Measurements from ENCODE around the gene EGF.
"Not testable (repeated sequence)": the region's sequence is repeated elsewhere in the genome, so short reads cannot be mapped to it uniquely, and the experiment has no call there.

Gene EGF

GRCh38 chr4:109912706-109913595 lies at the start of gene EGF:
Gene EGF, plus strand, starts transcription at chr4:109912883. Its CDS starts 453 bp downstream, at chr4:109913336.
- H3K4me1 ChIP-seq (ENCODE audit: insufficient read depth, low read length) = no peaks in the 10 kb centered on the region
- no peaks in the 10 kb centered on the region for H3K27me3 ChIP-seq (ENCODE audit: control insufficient read depth in 1 of 2, insufficient read depth in 2 of 2, low read length in 2 of 2)
- H3K36me3 ChIP-seq (ENCODE audit: insufficient read depth, low read length) = no peaks in the 10 kb centered on the region
- no peak within 1 kb of the TSS for H3K4me3 ChIP-seq (ENCODE audit: low read depth in 1 of 2, low read length in 2 of 2)
- no peak within 1 kb of the TSS for H3K9ac ChIP-seq (ENCODE audit: low read length)
- H3K9me3 ChIP-seq (ENCODE audit: low read length) = no peaks in the 10 kb centered on the region
- H3K27ac ChIP-seq (ENCODE audit: low read depth, low read length) = no peak within 1 kb of the TSS

GRCh38 chr4:109864134-109864533 lies 48.5 kb upstream of the EGF start:
- no peaks in the 10 kb centered on the region for H3K4me1 ChIP-seq (ENCODE audit: insufficient read depth, low read length)
- no peak overlapping the region for H3K27ac ChIP-seq (ENCODE audit: low read depth, low read length)
- no peaks in the 10 kb centered on the region for H3K27me3 ChIP-seq (ENCODE audit: control insufficient read depth in 1 of 2, insufficient read depth in 2 of 2, low read length in 2 of 2)
- H3K9ac ChIP-seq (ENCODE audit: low read length) = no peak overlapping the region
- no peaks in the 10 kb centered on the region for H3K36me3 ChIP-seq (ENCODE audit: insufficient read depth, low read length)
- no peak overlapping the region for H3K4me3 ChIP-seq (ENCODE audit: low read depth in 1 of 2, low read length in 2 of 2)
- no peaks in the 10 kb centered on the region for H3K9me3 ChIP-seq (ENCODE audit: low read length)

- Histone ChIP-seq H3K4me3 (ENCODE audit: low read depth in 1 of 2, low read length in 2 of 2) (no peak overlapping the region), H3K27me3 (ENCODE audit: control insufficient read depth in 1 of 2, insufficient read depth in 2 of 2, low read length in 2 of 2) (no peaks in the 10 kb centered on the region), H3K9ac (ENCODE audit: low read length) (no peak overlapping the region), H3K9me3 (ENCODE audit: low read length) (no peaks in the 10 kb centered on the region), H3K27ac (ENCODE audit: low read depth, low read length) (no peak overlapping the region), H3K36me3 (ENCODE audit: insufficient read depth, low read length) (no peaks in the 10 kb centered on the region), H3K4me1 (ENCODE audit: insufficient read depth, low read length) (no peaks in the 10 kb centered on the region)
Observed at GRCh38 chr4:109870061-109870460, 42.6 kb upstream of the EGF start.

GRCh38 chr4:109872065-109872464 lies 40.6 kb upstream of the EGF start:
- no peak overlapping the region for H3K4me3 ChIP-seq (ENCODE audit: low read depth in 1 of 2, low read length in 2 of 2)
- H3K27ac ChIP-seq (ENCODE audit: low read depth, low read length) = no peak overlapping the region
- H3K27me3 ChIP-seq (ENCODE audit: control insufficient read depth in 1 of 2, insufficient read depth in 2 of 2, low read length in 2 of 2) = no peaks in the 10 kb centered on the region
- H3K9ac ChIP-seq (ENCODE audit: low read length) = no peak overlapping the region
- H3K4me1 ChIP-seq (ENCODE audit: insufficient read depth, low read length) = no peaks in the 10 kb centered on the region
- H3K9me3 ChIP-seq (ENCODE audit: low read length) = no peaks in the 10 kb centered on the region
- H3K36me3 ChIP-seq (ENCODE audit: insufficient read depth, low read length) = no peaks in the 10 kb centered on the region

GRCh38 chr4:109872950-109873656 lies 39.6 kb upstream of the EGF start:
- H3K36me3 ChIP-seq (ENCODE audit: insufficient read depth, low read length) = no peaks in the 10 kb centered on the region
- H3K27ac ChIP-seq (ENCODE audit: low read depth, low read length) = no peak overlapping the region
- no peaks in the 10 kb centered on the region for H3K4me1 ChIP-seq (ENCODE audit: insufficient read depth, low read length)
- H3K4me3 ChIP-seq (ENCODE audit: low read depth in 1 of 2, low read length in 2 of 2) = no peak overlapping the region
- no peak overlapping the region for H3K9ac ChIP-seq (ENCODE audit: low read length)
- no peaks in the 10 kb centered on the region for H3K27me3 ChIP-seq (ENCODE audit: control insufficient read depth in 1 of 2, insufficient read depth in 2 of 2, low read length in 2 of 2)
- H3K9me3 ChIP-seq (ENCODE audit: low read length) = no peaks in the 10 kb centered on the region

- Histone ChIP-seq H3K27ac (ENCODE audit: low read depth, low read length) (no peak overlapping the region), H3K4me3 (ENCODE audit: low read depth in 1 of 2, low read length in 2 of 2) (no peak overlapping the region), H3K9me3 (ENCODE audit: low read length) (no peaks in the 10 kb centered on the region)
Observed at GRCh38 chr4:109873791-109874514, 38.7 kb upstream of the EGF start.

GRCh38 chr4:109875106-109875505 lies 37.6 kb upstream of the EGF start:
- Histone ChIP-seq H3K4me1 (ENCODE audit: insufficient read depth, low read length) (no peaks in the 10 kb centered on the region), H3K4me3 (ENCODE audit: low read depth in 1 of 2, low read length in 2 of 2) (no peak overlapping the region)

More at GRCh38 chr4:109873791-109874514, 38.7 kb upstream of the EGF start:
- H3K27me3 ChIP-seq (ENCODE audit: control insufficient read depth in 1 of 2, insufficient read depth in 2 of 2, low read length in 2 of 2) = no peaks in the 10 kb centered on the region
- H3K9ac ChIP-seq (ENCODE audit: low read length) = no peak overlapping the region
- H3K4me1 ChIP-seq (ENCODE audit: insufficient read depth, low read length) = no peaks in the 10 kb centered on the region
- no peaks in the 10 kb centered on the region for H3K36me3 ChIP-seq (ENCODE audit: insufficient read depth, low read length)

GRCh38 chr4:109875553-109875952 lies 37.1 kb upstream of the EGF start:
- H3K4me1 ChIP-seq (ENCODE audit: insufficient read depth, low read length); H3K27me3 ChIP-seq (ENCODE audit: control insufficient read depth in 1 of 2, insufficient read depth in 2 of 2, low read length in 2 of 2); H3K27ac ChIP-seq (ENCODE audit: low read depth, low read length); H3K36me3 ChIP-seq (ENCODE audit: insufficient read depth, low read length); H3K9me3 ChIP-seq (ENCODE audit: low read length); H3K4me3 ChIP-seq (ENCODE audit: low read depth in 1 of 2, low read length in 2 of 2); H3K9ac ChIP-seq (ENCODE audit: low read length): not testable (repeated sequence)

More at GRCh38 chr4:109875106-109875505, 37.6 kb upstream of the EGF start:
- Histone ChIP-seq H3K9ac (ENCODE audit: low read length) (no peak overlapping the region), H3K9me3 (ENCODE audit: low read length) (no peaks in the 10 kb centered on the region), H3K27ac (ENCODE audit: low read depth, low read length) (no peak overlapping the region), H3K36me3 (ENCODE audit: insufficient read depth, low read length) (no peaks in the 10 kb centered on the region), H3K27me3 (ENCODE audit: control insufficient read depth in 1 of 2, insufficient read depth in 2 of 2, low read length in 2 of 2) (no peaks in the 10 kb centered on the region)

- no peak overlapping the region for H3K27ac ChIP-seq (ENCODE audit: low read depth, low read length)
- no peaks in the 10 kb centered on the region for H3K27me3 ChIP-seq (ENCODE audit: control insufficient read depth in 1 of 2, insufficient read depth in 2 of 2, low read length in 2 of 2)
- no peaks in the 10 kb centered on the region for H3K36me3 ChIP-seq (ENCODE audit: insufficient read depth, low read length)
- H3K4me3 ChIP-seq (ENCODE audit: low read depth in 1 of 2, low read length in 2 of 2) = no peak overlapping the region
- H3K9ac ChIP-seq (ENCODE audit: low read length) = no peak overlapping the region
- H3K4me1 ChIP-seq (ENCODE audit: insufficient read depth, low read length) = no peaks in the 10 kb centered on the region
- H3K9me3 ChIP-seq (ENCODE audit: low read length) = no peaks in the 10 kb centered on the region
Observed at GRCh38 chr4:109876634-109877265, 35.9 kb upstream of the EGF start.

- Histone ChIP-seq H3K9me3 (ENCODE audit: low read length) (no peaks in the 10 kb centered on the region), H3K4me3 (ENCODE audit: low read depth in 1 of 2, low read length in 2 of 2) (no peak overlapping the region), H3K4me1 (ENCODE audit: insufficient read depth, low read length) (no peaks in the 10 kb centered on the region), H3K27ac (ENCODE audit: low read depth, low read length) (no peak overlapping the region), H3K9ac (ENCODE audit: low read length) (no peak overlapping the region), H3K27me3 (ENCODE audit: control insufficient read depth in 1 of 2, insufficient read depth in 2 of 2, low read length in 2 of 2) (no peaks in the 10 kb centered on the region), H3K36me3 (ENCODE audit: insufficient read depth, low read length) (no peaks in the 10 kb centered on the region)
Observed at GRCh38 chr4:109877400-109877799, 35.3 kb upstream of the EGF start.

GRCh38 chr4:109878355-109878754 lies 34.3 kb upstream of the EGF start:
- Histone ChIP-seq H3K36me3 (ENCODE audit: insufficient read depth, low read length) (no peaks in the 10 kb centered on the region), H3K9ac (ENCODE audit: low read length) (no peak overlapping the region), H3K4me3 (ENCODE audit: low read depth in 1 of 2, low read length in 2 of 2) (no peak overlapping the region), H3K27ac (ENCODE audit: low read depth, low read length) (no peak overlapping the region), H3K9me3 (ENCODE audit: low read length) (no peaks in the 10 kb centered on the region), H3K27me3 (ENCODE audit: control insufficient read depth in 1 of 2, insufficient read depth in 2 of 2, low read length in 2 of 2) (no peaks in the 10 kb centered on the region), H3K4me1 (ENCODE audit: insufficient read depth, low read length) (no peaks in the 10 kb centered on the region)

Measured in muscle layer of colon (tissue), 2 donors.